Endodermal cell (in vitro differentiated cells): ENCODE results near the gene KIAA0232. TPM values are rescaled to one million over a fixed set of nuclear protein-coding genes. Genes with fewer than 3 reads are reported as not detected.

Experiments used
- DNase-seq: peaks from one replicate; pipeline ENCODE4 v3.0.0-alpha.2; 2017
- H3K27ac ChIP-seq: 2 replicates; pipeline ENCODE4 v1.5.1; 2013; ENCODE audit warnings: mild to moderate bottlenecking, low read depth, low read length, moderate library complexity
- H3K27me3 ChIP-seq: 2 replicates; pipeline ENCODE4 v1.6.1; 2013; ENCODE audit warnings: mild to moderate bottlenecking, low read length, moderate library complexity; ENCODE audit not compliant: insufficient read depth, control insufficient read depth, poor library complexity, severe bottlenecking
- H3K36me3 ChIP-seq: 2 replicates; pipeline ENCODE4 v1.7.0; 2013; ENCODE audit warnings: mild to moderate bottlenecking, low read length, moderate library complexity; ENCODE audit not compliant: control insufficient read depth, insufficient read depth
- H3K4me1 ChIP-seq: one replicate; pipeline ENCODE4 v1.7.0; 2013; ENCODE audit warnings: low read length; ENCODE audit not compliant: control insufficient read depth, insufficient read depth
- H3K4me3 ChIP-seq: 2 replicates; pipeline ENCODE4 v1.5.1; 2013; ENCODE audit warnings: mild to moderate bottlenecking, low read length, moderate library complexity
- H3K9ac ChIP-seq: 2 replicates; pipeline ENCODE4 v1.6.1; 2013; ENCODE audit warnings: mild to moderate bottlenecking, low read length, moderate library complexity; ENCODE audit not compliant: poor library complexity, severe bottlenecking; ENCODE audit errors: extremely low read depth
- H3K9me3 ChIP-seq: 2 replicates; pipeline ENCODE4 v1.6.1; 2013; ENCODE audit warnings: mild to moderate bottlenecking, low read length, moderate library complexity; ENCODE audit not compliant: control insufficient read depth
- H3K27ac Mint-ChIP-seq: 2 replicates; pipeline ENCODE4 v1.8.0; 2020; ENCODE audit warnings: mixed read lengths
- H3K27me3 Mint-ChIP-seq: 2 replicates; pipeline ENCODE4 v1.8.0; 2021; ENCODE audit warnings: mild to moderate bottlenecking, mixed read lengths; ENCODE audit not compliant: insufficient read depth
- H3K36me3 Mint-ChIP-seq: 2 replicates; pipeline ENCODE4 v1.8.0; 2020; ENCODE audit warnings: low read depth, mixed read lengths
- H3K4me1 Mint-ChIP-seq: 2 replicates; pipeline ENCODE4 v1.8.0; 2020; ENCODE audit warnings: mixed read lengths
- H3K4me3 Mint-ChIP-seq: 2 replicates; pipeline ENCODE4 v1.8.0; 2020; ENCODE audit warnings: mild to moderate bottlenecking, moderate library complexity, mixed read lengths
- H3K9me3 Mint-ChIP-seq: 2 replicates; pipeline ENCODE4 v1.8.0; 2020; ENCODE audit warnings: mild to moderate bottlenecking, mixed read lengths
- CTCF ChIP-seq: fragments of 200-600 bp; sonication (generic); conservative IDR thresholded peaks from 2 replicates; pipeline ENCODE4 v1.5.0; 2021; ENCODE audit warnings: antibody characterized with exemption, mild to moderate bottlenecking
- WGBS, 2 experiments: methylation state at CpG; one replicate each; pipeline versions ENCODE4 v1.1.5 to v1.1.7; 2013; ENCODE audit warnings: missing lambda C conversion rate in 2 of 2, mixed read lengths in 1 of 2; ENCODE audit not compliant: insufficient coverage in 1 of 2, insufficient read length in 1 of 2; 5-methylcytosine and 5-hydroxymethylcytosine counted together
- total RNA-seq, 2 donors: library from RNA; stranded (reverse); fragmentation: NEBNext Ultra II Directional in 1 of 2; extraction: Animal tissue kit (Norgen Biotek cat#: 25700) in 1 of 2; gene quantifications; 2 replicates in 1 of 2; 3 replicates in 1 of 2; pipeline ENCODE4 v1.2.1, GENCODE V29; 2021

Gene KIAA0232
- total RNA-seq, 2 donors from 2014 or later = 32.9 to 43.5 TPM

GRCh38 chr4:6773616-6774540, 8.6 kb upstream of the KIAA0232 start:
- H3K27ac Mint-ChIP-seq = no peak overlapping the region
- H3K36me3 Mint-ChIP-seq = no peaks in the 10 kb centered on the region
- DNase-seq = no peak
- H3K27me3 ChIP-seq = peaks cover 19% of the 10 kb centered on the region
- no peaks in the 10 kb centered on the region for H3K36me3 ChIP-seq
- H3K4me3 ChIP-seq = no peak overlapping the region
- H3K9me3 ChIP-seq = no peaks in the 10 kb centered on the region
- no peak overlapping the region for H3K4me3 Mint-ChIP-seq
- 92% methylated on average over 14 to 16 of the region's 16 CpGs for whole genome bisulfite sequencing, 2 experiments
- H3K9ac ChIP-seq = no peak overlapping the region
- H3K27me3 Mint-ChIP-seq = peaks cover 23% of the 10 kb centered on the region
- TF ChIP-seq CTCF = no peak
- no peaks in the 10 kb centered on the region for H3K4me1 Mint-ChIP-seq
- no peak overlapping the region for H3K27ac ChIP-seq
- H3K4me1 ChIP-seq = no peaks in the 10 kb centered on the region
- no peaks in the 10 kb centered on the region for H3K9me3 Mint-ChIP-seq

- 84 to 89% methylated on average over 7 of the region's 7 CpGs for WGBS, 2 experiments
- H3K27ac Mint-ChIP-seq = no peak overlapping the region
- no peak for TF ChIP-seq CTCF
- peaks cover 28% of the 10 kb centered on the region for H3K27me3 Mint-ChIP-seq
- Histone ChIP-seq H3K36me3 (no peaks in the 10 kb centered on the region), H3K27me3 (peaks cover 20% of the 10 kb centered on the region), H3K9me3 (no peaks in the 10 kb centered on the region), H3K27ac (no peak overlapping the region), H3K4me1 (peaks cover 9% of the 10 kb centered on the region), H3K9ac (no peak overlapping the region), H3K4me3 (no peak overlapping the region)
- peaks cover 17% of the 10 kb centered on the region for H3K4me1 Mint-ChIP-seq
- no peaks in the 10 kb centered on the region for H3K9me3 Mint-ChIP-seq
- DNase-seq = no peak
- H3K36me3 Mint-ChIP-seq = no peaks in the 10 kb centered on the region
- H3K4me3 Mint-ChIP-seq = no peak overlapping the region
These were observed 6.8 kb upstream of the KIAA0232 start for GRCh38 chr4:6775746-6776145.

- no peaks in the 10 kb centered on the region for H3K9me3 ChIP-seq
- no peak overlapping the region for H3K27ac Mint-ChIP-seq
- peaks cover 30% of the 10 kb centered on the region for H3K27me3 ChIP-seq
- H3K36me3 Mint-ChIP-seq = no peaks in the 10 kb centered on the region
- 89 to 91% methylated on average over 7 to 12 of the region's 12 CpGs for WGBS, 2 experiments
- H3K4me3 Mint-ChIP-seq = no peak overlapping the region
- no peaks in the 10 kb centered on the region for H3K36me3 ChIP-seq
- TF ChIP-seq CTCF = no peak
- H3K27me3 Mint-ChIP-seq = peaks cover 33% of the 10 kb centered on the region
- H3K27ac ChIP-seq = no peak overlapping the region
- H3K9me3 Mint-ChIP-seq = no peaks in the 10 kb centered on the region
- no peak overlapping the region for H3K9ac ChIP-seq
- H3K4me1 ChIP-seq = peaks cover 9% of the 10 kb centered on the region
- peaks cover 21% of the 10 kb centered on the region for H3K4me1 Mint-ChIP-seq
- DNase-seq = no peak
- H3K4me3 ChIP-seq = no peak overlapping the region
These were observed 5.4 kb upstream of the KIAA0232 start for GRCh38 chr4:6776920-6777635.
